Endodermal cell (in vitro differentiated cells): ENCODE data around the gene SLC38A3. TPM values are rescaled to one million over a fixed set of nuclear protein-coding genes. Genes with fewer than 3 reads are reported as not detected.

Experiments
- DNase-seq: peaks from one replicate; pipeline ENCODE4 v3.0.0-alpha.2; 2017
- H3K27ac ChIP-seq: 2 replicates; pipeline ENCODE4 v1.5.1; 2013; ENCODE audit warnings: mild to moderate bottlenecking, low read depth, low read length, moderate library complexity
- H3K27me3 ChIP-seq: 2 replicates; pipeline ENCODE4 v1.6.1; 2013; ENCODE audit warnings: mild to moderate bottlenecking, low read length, moderate library complexity; ENCODE audit not compliant: insufficient read depth, control insufficient read depth, poor library complexity, severe bottlenecking
- H3K36me3 ChIP-seq: 2 replicates; pipeline ENCODE4 v1.7.0; 2013; ENCODE audit warnings: mild to moderate bottlenecking, low read length, moderate library complexity; ENCODE audit not compliant: control insufficient read depth, insufficient read depth
- H3K4me1 ChIP-seq: one replicate; pipeline ENCODE4 v1.7.0; 2013; ENCODE audit warnings: low read length; ENCODE audit not compliant: control insufficient read depth, insufficient read depth
- H3K4me3 ChIP-seq: 2 replicates; pipeline ENCODE4 v1.5.1; 2013; ENCODE audit warnings: mild to moderate bottlenecking, low read length, moderate library complexity
- H3K9ac ChIP-seq: 2 replicates; pipeline ENCODE4 v1.6.1; 2013; ENCODE audit warnings: mild to moderate bottlenecking, low read length, moderate library complexity; ENCODE audit not compliant: poor library complexity, severe bottlenecking; ENCODE audit errors: extremely low read depth
- H3K9me3 ChIP-seq: 2 replicates; pipeline ENCODE4 v1.6.1; 2013; ENCODE audit warnings: mild to moderate bottlenecking, low read length, moderate library complexity; ENCODE audit not compliant: control insufficient read depth
- H3K27ac Mint-ChIP-seq: 2 replicates; pipeline ENCODE4 v1.8.0; 2020; ENCODE audit warnings: mixed read lengths
- H3K27me3 Mint-ChIP-seq: 2 replicates; pipeline ENCODE4 v1.8.0; 2021; ENCODE audit warnings: mild to moderate bottlenecking, mixed read lengths; ENCODE audit not compliant: insufficient read depth
- H3K36me3 Mint-ChIP-seq: 2 replicates; pipeline ENCODE4 v1.8.0; 2020; ENCODE audit warnings: low read depth, mixed read lengths
- H3K4me1 Mint-ChIP-seq: 2 replicates; pipeline ENCODE4 v1.8.0; 2020; ENCODE audit warnings: mixed read lengths
- H3K4me3 Mint-ChIP-seq: 2 replicates; pipeline ENCODE4 v1.8.0; 2020; ENCODE audit warnings: mild to moderate bottlenecking, moderate library complexity, mixed read lengths
- H3K9me3 Mint-ChIP-seq: 2 replicates; pipeline ENCODE4 v1.8.0; 2020; ENCODE audit warnings: mild to moderate bottlenecking, mixed read lengths
- WGBS, 2 experiments: methylation state at CpG; one replicate each; pipeline versions ENCODE4 v1.1.5 to v1.1.7; 2013; ENCODE audit warnings: missing lambda C conversion rate in 2 of 2, mixed read lengths in 1 of 2; ENCODE audit not compliant: insufficient coverage in 1 of 2, insufficient read length in 1 of 2; 5-methylcytosine and 5-hydroxymethylcytosine counted together
- total RNA-seq, 2 donors: library from RNA; stranded (reverse); fragmentation: NEBNext Ultra II Directional in 1 of 2; extraction: Animal tissue kit (Norgen Biotek cat#: 25700) in 1 of 2; gene quantifications; 2 replicates in 1 of 2; 3 replicates in 1 of 2; pipeline ENCODE4 v1.2.1, GENCODE V29; 2021
- TF ChIP-seq, protein P1 (sequence below): fragments of 200-600 bp; sonication (generic); conservative IDR thresholded peaks from 2 replicates; pipeline ENCODE4 v1.5.0; 2021; ENCODE audit warnings: antibody characterized with exemption, mild to moderate bottlenecking

SLC38A3 gene
- total RNA-seq, 2 donors from 2014 or later: 1.5 to 1.9 TPM

- H3K4me1 Mint-ChIP-seq: peaks cover 57% of the 10 kb centered on the region
- Histone ChIP-seq H3K36me3 (peaks cover 18% of the 10 kb centered on the region), H3K4me1 (peaks cover 42% of the 10 kb centered on the region), H3K9ac (peak overlapping the region; percentile 59), H3K27ac (peak overlapping the region; percentile 97), H3K4me3 (peak overlapping the region; percentile 69), H3K27me3 (no peaks in the 10 kb centered on the region), H3K9me3 (no peaks in the 10 kb centered on the region)
- 0 to 2% methylated on average over 1 to 4 of the region's 4 CpGs for WGBS, 2 experiments
- no peaks in the 10 kb centered on the region for H3K9me3 Mint-ChIP-seq
- H3K4me3 Mint-ChIP-seq: peak overlapping the region; percentile 56
- peaks cover 16% of the 10 kb centered on the region for H3K36me3 Mint-ChIP-seq
- H3K27me3 Mint-ChIP-seq: no peaks in the 10 kb centered on the region
- peak overlapping the region; percentile 97 for H3K27ac Mint-ChIP-seq
- peak; percentile 98 for DNase-seq
- TF ChIP-seq, protein P1, sequence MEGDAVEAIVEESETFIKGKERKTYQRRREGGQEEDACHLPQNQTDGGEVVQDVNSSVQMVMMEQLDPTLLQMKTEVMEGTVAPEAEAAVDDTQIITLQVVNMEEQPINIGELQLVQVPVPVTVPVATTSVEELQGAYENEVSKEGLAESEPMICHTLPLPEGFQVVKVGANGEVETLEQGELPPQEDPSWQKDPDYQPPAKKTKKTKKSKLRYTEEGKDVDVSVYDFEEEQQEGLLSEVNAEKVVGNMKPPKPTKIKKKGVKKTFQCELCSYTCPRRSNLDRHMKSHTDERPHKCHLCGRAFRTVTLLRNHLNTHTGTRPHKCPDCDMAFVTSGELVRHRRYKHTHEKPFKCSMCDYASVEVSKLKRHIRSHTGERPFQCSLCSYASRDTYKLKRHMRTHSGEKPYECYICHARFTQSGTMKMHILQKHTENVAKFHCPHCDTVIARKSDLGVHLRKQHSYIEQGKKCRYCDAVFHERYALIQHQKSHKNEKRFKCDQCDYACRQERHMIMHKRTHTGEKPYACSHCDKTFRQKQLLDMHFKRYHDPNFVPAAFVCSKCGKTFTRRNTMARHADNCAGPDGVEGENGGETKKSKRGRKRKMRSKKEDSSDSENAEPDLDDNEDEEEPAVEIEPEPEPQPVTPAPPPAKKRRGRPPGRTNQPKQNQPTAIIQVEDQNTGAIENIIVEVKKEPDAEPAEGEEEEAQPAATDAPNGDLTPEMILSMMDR: no peak
These were observed 36.1 kb downstream of the SLC38A3 start for GRCh38 chr3:50241163-50241562.

DNA sequence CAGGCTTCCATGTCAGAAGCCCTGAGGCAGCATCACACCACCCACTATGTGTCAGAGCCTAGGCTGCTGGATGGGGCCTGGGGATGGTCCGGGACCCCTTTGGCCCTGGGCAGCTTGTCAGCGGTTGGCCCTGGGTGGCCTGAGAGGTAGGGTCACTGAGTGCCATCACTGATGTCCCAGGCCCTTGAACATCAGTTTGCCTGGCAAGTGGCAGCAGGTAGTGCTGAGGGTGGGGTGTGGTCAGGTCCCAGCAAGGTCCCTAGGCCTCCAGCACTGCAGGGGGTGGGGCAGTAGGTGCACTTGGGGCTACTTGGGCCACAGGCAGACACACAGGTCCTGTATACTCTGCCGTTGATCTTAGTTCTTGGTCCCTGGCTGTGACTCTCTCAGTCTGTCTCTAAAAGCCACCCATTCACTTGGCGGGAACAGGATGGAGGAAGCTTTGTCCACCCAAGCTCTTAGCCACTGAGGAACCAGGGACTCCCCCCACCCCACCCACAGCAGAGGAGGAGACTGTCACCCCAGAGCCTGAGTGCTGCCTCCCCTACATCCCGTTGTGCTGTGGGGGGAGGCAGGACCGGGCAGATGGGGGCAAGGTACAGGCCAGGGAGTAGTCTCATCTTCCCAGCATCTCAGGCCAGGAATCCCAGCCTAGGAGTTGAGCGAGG lies 36.8 kb downstream of the SLC38A3 start:
- H3K27ac ChIP-seq: peak overlapping the region; percentile 97
- H3K9me3 Mint-ChIP-seq: no peaks in the 10 kb centered on the region
- H3K36me3 Mint-ChIP-seq: peaks cover 16% of the 10 kb centered on the region
- H3K9ac ChIP-seq: peak overlapping the region; percentile 59
- DNase-seq: no peak
- H3K36me3 ChIP-seq: peaks cover 18% of the 10 kb centered on the region
- 85% methylated on average over 7 of the region's 7 CpGs; no CpG with 5 or more reads in 1 of the 2 experiments for WGBS, 2 experiments
- no peaks in the 10 kb centered on the region for H3K27me3 ChIP-seq
- TF ChIP-seq, protein P1: no peak
- H3K4me3 ChIP-seq: peak overlapping the region; percentile 69
- H3K27me3 Mint-ChIP-seq: no peaks in the 10 kb centered on the region
- H3K4me3 Mint-ChIP-seq: peak overlapping the region; percentile 56
- peaks cover 47% of the 10 kb centered on the region for H3K4me1 ChIP-seq
- peaks cover 60% of the 10 kb centered on the region for H3K4me1 Mint-ChIP-seq
- H3K9me3 ChIP-seq: no peaks in the 10 kb centered on the region
- peak overlapping the region; percentile 97 for H3K27ac Mint-ChIP-seq

- Mint-ChIP-seq H3K36me3 (peaks cover 16% of the 10 kb centered on the region), H3K4me1 (peaks cover 61% of the 10 kb centered on the region), H3K27ac (peak overlapping the region; percentile 90), H3K4me3 (peak overlapping the region; percentile 15), H3K27me3 (no peaks in the 10 kb centered on the region), H3K9me3 (no peaks in the 10 kb centered on the region)
- Histone ChIP-seq H3K9ac (no peak overlapping the region), H3K9me3 (no peaks in the 10 kb centered on the region), H3K4me3 (no peak overlapping the region), H3K36me3 (peaks cover 22% of the 10 kb centered on the region), H3K27me3 (no peaks in the 10 kb centered on the region), H3K27ac (peak overlapping the region; percentile 97), H3K4me1 (peaks cover 47% of the 10 kb centered on the region)
- TF ChIP-seq, protein P1: no peak
- 83 to 92% methylated on average over 1 to 3 of the region's 3 CpGs for WGBS, 2 experiments
- no peak for DNase-seq
These were observed 37.3 kb downstream of the SLC38A3 start for GRCh38 chr3:50242381-50242770.
